PFSK-1 (cell line): ENCODE data around the gene STRIP1.
A peak's percentile ranks its signal among the peaks of the same experiment; 100 is the strongest.

Source experiments
- POLR2AphosphoS5 ChIP-seq: IDR thresholded peaks from 2 replicates; pipeline ENCODE4 v1.6.1; 2012; ENCODE audit warnings: low read depth, mild to moderate bottlenecking, control low read depth, low read length, moderate library complexity
- SIN3A ChIP-seq: IDR thresholded peaks from 2 replicates; pipeline ENCODE4 v1.6.1; 2012; ENCODE audit warnings: mild to moderate bottlenecking, low read length, moderate library complexity, borderline replicate concordance; ENCODE audit not compliant: insufficient read depth
- TAF1 ChIP-seq: IDR thresholded peaks from 2 replicates; pipeline ENCODE4 v1.6.1; 2012; ENCODE audit warnings: low read length, control low read depth, borderline replicate concordance; ENCODE audit not compliant: insufficient read depth
- TF ChIP-seq, protein P1 (sequence below), 2 experiments: IDR thresholded peaks; 2 replicates each; pipeline versions ENCODE4 v1.6.1 to v1.8.0; 2011 to 2012; ENCODE audit warnings: low read depth in 2 of 2, low read length in 2 of 2, control low read depth in 1 of 2, inconsistent platforms in 1 of 2, mild to moderate bottlenecking in 1 of 2, moderate library complexity in 1 of 2; ENCODE audit not compliant: insufficient read depth in 1 of 2

- TF ChIP-seq POLR2AphosphoS5 (peak; percentile 91), TAF1 (peak; percentile 97), SIN3A (peak; percentile 99)
- TF ChIP-seq, protein P1, sequence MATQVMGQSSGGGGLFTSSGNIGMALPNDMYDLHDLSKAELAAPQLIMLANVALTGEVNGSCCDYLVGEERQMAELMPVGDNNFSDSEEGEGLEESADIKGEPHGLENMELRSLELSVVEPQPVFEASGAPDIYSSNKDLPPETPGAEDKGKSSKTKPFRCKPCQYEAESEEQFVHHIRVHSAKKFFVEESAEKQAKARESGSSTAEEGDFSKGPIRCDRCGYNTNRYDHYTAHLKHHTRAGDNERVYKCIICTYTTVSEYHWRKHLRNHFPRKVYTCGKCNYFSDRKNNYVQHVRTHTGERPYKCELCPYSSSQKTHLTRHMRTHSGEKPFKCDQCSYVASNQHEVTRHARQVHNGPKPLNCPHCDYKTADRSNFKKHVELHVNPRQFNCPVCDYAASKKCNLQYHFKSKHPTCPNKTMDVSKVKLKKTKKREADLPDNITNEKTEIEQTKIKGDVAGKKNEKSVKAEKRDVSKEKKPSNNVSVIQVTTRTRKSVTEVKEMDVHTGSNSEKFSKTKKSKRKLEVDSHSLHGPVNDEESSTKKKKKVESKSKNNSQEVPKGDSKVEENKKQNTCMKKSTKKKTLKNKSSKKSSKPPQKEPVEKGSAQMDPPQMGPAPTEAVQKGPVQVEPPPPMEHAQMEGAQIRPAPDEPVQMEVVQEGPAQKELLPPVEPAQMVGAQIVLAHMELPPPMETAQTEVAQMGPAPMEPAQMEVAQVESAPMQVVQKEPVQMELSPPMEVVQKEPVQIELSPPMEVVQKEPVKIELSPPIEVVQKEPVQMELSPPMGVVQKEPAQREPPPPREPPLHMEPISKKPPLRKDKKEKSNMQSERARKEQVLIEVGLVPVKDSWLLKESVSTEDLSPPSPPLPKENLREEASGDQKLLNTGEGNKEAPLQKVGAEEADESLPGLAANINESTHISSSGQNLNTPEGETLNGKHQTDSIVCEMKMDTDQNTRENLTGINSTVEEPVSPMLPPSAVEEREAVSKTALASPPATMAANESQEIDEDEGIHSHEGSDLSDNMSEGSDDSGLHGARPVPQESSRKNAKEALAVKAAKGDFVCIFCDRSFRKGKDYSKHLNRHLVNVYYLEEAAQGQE (IDR thresholded peaks at IDR 0.05; ENCODE audit: insufficient read depth in 1 of 2, low read depth in 2 of 2, low read length in 2 of 2) = peak in 1 of 2 experiments; percentile 60; a peak in 1 of 4 replicates
These were observed at the start of gene STRIP1 for GRCh38 chr1:110034451-110035235.
